Panc1 (cell line): ENCODE data around the gene IGSF21. TPM values are rescaled to one million over a fixed set of nuclear protein-coding genes. Genes with fewer than 3 reads are reported as not detected.

Experiments
- ATAC-seq: fragments of 200-7000 bp; cut with Tn5 transposase; 2 replicates; pipeline ENCODE4 v1.9.1; 2020; ENCODE audit warnings: mild to moderate bottlenecking, moderate library complexity
- BruUV-seq: library from RNA; stranded (reverse); fragments of 400-500 nt; replicated peaks from 2 replicates; lab custom pipeline; 2021; lab: Mats Ljungman, UMichigan
- CTCF ChIA-PET: fragments of 300-600 bp; sonication (Branson Sonifier 250); formaldehyde crosslinking; loops from one replicate; lab custom pipeline; 2022; ENCODE audit warnings: antibody characterized with exemption; lab: Charles Lee
- POLR2A ChIA-PET: fragments of 300-600 bp; sonication (Branson Sonifier 250); formaldehyde crosslinking; loops from one replicate; lab custom pipeline; 2022; ENCODE audit warnings: antibody characterized with exemption; lab: Charles Lee
- DNase-seq: peaks from one replicate; pipeline ENCODE4 v3.0.0-alpha.2; 2010; ENCODE audit warnings: low read depth, low spot score
- H3K27ac ChIP-seq: 2 replicates; pipeline ENCODE4 v1.5.1; 2011; ENCODE audit warnings: mild to moderate bottlenecking, low read length, inconsistent platforms
- H3K27me3 ChIP-seq: fragments of 200-500 bp; sonication (Bioruptor generic); 2 replicates; pipeline ENCODE4 v1.6.0; 2014; ENCODE audit warnings: low read length, inconsistent platforms; ENCODE audit not compliant: control insufficient read depth, insufficient read depth
- H3K36me3 ChIP-seq: fragments of 200-500 bp; sonication (Bioruptor generic); 2 replicates; pipeline ENCODE4 v1.5.1; 2014; ENCODE audit warnings: inconsistent platforms, mild to moderate bottlenecking, low read length, moderate library complexity; ENCODE audit not compliant: control insufficient read depth, insufficient read depth
- H3K4me1 ChIP-seq: 2 replicates; pipeline ENCODE4 v1.5.1; 2011; ENCODE audit warnings: inconsistent platforms, mild to moderate bottlenecking, low read length, moderate library complexity; ENCODE audit not compliant: control insufficient read depth, insufficient read depth
- H3K4me3 ChIP-seq, 2 experiments: 2 replicates each; pipeline ENCODE4 v1.5.1; 2011 to 2012; ENCODE audit warnings: low read depth in 2 of 2, low read length in 2 of 2, mild to moderate bottlenecking in 2 of 2, inconsistent platforms in 1 of 2, moderate library complexity in 1 of 2
- H3K9me3 ChIP-seq: fragments of 200-500 bp; sonication (Bioruptor generic); 2 replicates; pipeline ENCODE4 v1.5.1; 2014; ENCODE audit warnings: low read depth, mild to moderate bottlenecking, inconsistent platforms, low read length, moderate library complexity; ENCODE audit not compliant: control insufficient read depth, insufficient read depth
- POLR2AphosphoS5 ChIP-seq: IDR thresholded peaks from 2 replicates; pipeline ENCODE4 v1.6.1; 2012; ENCODE audit warnings: mild to moderate bottlenecking, low read depth, low read length, moderate library complexity
- SIN3A ChIP-seq: IDR thresholded peaks from 2 replicates; pipeline ENCODE4 v1.6.1; 2012; ENCODE audit warnings: low read depth, mild to moderate bottlenecking, low read length, moderate library complexity, borderline replicate concordance; ENCODE audit not compliant: insufficient read depth
- TCF7L2 ChIP-seq: IDR thresholded peaks from 2 replicates; pipeline ENCODE4 v1.6.1; 2011; ENCODE audit warnings: mild to moderate bottlenecking, low read depth, low read length, inconsistent platforms
- in situ Hi-C: cut with HindIII; loops from 2 replicates; pipeline ENCODE4 v1.10.0; 2016; ENCODE audit warnings: low sequenced_read_pairs, low pct_unique_long_range_greater_than_20kb
- intact Hi-C: fragments of 100-400 bp; cut with micrococcal nuclease; formaldehyde crosslinking; loops from one replicate; pipeline ENCODE4 v1.10.0; 2022; ENCODE audit not compliant: unreplicated experiment
- total RNA-seq: library from RNA; stranded (reverse); gene quantifications from one replicate; pipeline ENCODE4 v1.2.1, GENCODE V29; 2021; ENCODE audit not compliant: unreplicated experiment
- TF ChIP-seq, protein P1 (sequence below), 2 experiments: IDR thresholded peaks; 2 replicates each; pipeline ENCODE4 v1.6.1; 2011 to 2012; ENCODE audit warnings: low read depth in 2 of 2, control low read depth in 1 of 2, low read length in 1 of 2, mild to moderate bottlenecking in 1 of 2, moderate library complexity in 1 of 2; ENCODE audit not compliant: insufficient read depth in 1 of 2
- TF ChIP-seq, protein P2 (sequence below): fragments of 450-650 bp; IDR thresholded peaks from 2 replicates; pipeline ENCODE4 v1.5.1; 2017; ENCODE audit warnings: mild to moderate bottlenecking

Gene IGSF21
- total RNA-seq, 1 experiment from 2014 or later = not detected

DNA sequence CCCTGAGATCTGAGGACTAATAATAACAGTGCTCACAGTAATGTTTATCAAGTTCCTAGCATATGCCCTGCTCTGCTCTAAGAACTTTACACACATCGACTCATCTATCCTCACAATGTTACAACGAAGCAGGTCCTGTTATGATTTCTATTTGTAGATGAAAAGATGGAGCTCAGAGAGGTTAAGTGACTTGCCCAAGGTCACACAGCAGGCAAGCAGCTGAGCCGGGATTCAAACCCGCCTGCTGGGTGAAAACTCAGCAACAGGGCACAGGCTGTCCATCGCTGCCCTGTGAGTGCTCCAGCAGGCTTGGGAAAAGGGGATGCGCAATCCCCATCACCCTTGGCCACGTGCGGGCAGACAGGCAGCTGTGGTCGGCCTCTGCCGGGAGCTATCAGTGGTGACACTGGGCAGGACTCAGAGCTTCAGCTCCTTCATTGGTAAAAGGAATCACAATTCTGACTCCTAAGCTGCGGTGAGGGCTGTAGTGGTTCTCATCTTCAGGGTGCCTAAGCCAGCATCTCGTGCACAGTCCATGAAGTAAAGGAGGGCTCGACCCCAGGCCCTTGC, 199.8 kb downstream of the IGSF21 start:
- Histone ChIP-seq H3K27me3 (peaks cover 3% of the 10 kb centered on the region; the same call in 1 of the 2 replicates), H3K9me3 (no peaks in the 10 kb centered on the region), H3K36me3 (no peaks in the 10 kb centered on the region), H3K4me1 (no peaks in the 10 kb centered on the region), H3K4me3 (no peak overlapping the region), H3K27ac (no peak overlapping the region)
- DNase-seq (no peak), ATAC-seq (no peak)
- ChIA-PET CTCF (no interaction called here), POLR2A (no interaction called here)
- in situ Hi-C loops = no loop called here
- intact Hi-C loops = loop anchor here (10.0 kb wide), 1 partner anchor 267 kb away; no protein-coding TSS in a partner anchor
- BruUV-seq = no TSS peak
- TF ChIP-seq, protein P1, sequence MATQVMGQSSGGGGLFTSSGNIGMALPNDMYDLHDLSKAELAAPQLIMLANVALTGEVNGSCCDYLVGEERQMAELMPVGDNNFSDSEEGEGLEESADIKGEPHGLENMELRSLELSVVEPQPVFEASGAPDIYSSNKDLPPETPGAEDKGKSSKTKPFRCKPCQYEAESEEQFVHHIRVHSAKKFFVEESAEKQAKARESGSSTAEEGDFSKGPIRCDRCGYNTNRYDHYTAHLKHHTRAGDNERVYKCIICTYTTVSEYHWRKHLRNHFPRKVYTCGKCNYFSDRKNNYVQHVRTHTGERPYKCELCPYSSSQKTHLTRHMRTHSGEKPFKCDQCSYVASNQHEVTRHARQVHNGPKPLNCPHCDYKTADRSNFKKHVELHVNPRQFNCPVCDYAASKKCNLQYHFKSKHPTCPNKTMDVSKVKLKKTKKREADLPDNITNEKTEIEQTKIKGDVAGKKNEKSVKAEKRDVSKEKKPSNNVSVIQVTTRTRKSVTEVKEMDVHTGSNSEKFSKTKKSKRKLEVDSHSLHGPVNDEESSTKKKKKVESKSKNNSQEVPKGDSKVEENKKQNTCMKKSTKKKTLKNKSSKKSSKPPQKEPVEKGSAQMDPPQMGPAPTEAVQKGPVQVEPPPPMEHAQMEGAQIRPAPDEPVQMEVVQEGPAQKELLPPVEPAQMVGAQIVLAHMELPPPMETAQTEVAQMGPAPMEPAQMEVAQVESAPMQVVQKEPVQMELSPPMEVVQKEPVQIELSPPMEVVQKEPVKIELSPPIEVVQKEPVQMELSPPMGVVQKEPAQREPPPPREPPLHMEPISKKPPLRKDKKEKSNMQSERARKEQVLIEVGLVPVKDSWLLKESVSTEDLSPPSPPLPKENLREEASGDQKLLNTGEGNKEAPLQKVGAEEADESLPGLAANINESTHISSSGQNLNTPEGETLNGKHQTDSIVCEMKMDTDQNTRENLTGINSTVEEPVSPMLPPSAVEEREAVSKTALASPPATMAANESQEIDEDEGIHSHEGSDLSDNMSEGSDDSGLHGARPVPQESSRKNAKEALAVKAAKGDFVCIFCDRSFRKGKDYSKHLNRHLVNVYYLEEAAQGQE (IDR thresholded peaks at IDR 0.05; ENCODE audit: insufficient read depth in 1 of 2, low read depth in 2 of 2, low read length in 1 of 2) = no peak
- TF ChIP-seq POLR2AphosphoS5 (no peak), TCF7L2 (no peak), SIN3A (no peak)
- TF ChIP-seq, protein P2, sequence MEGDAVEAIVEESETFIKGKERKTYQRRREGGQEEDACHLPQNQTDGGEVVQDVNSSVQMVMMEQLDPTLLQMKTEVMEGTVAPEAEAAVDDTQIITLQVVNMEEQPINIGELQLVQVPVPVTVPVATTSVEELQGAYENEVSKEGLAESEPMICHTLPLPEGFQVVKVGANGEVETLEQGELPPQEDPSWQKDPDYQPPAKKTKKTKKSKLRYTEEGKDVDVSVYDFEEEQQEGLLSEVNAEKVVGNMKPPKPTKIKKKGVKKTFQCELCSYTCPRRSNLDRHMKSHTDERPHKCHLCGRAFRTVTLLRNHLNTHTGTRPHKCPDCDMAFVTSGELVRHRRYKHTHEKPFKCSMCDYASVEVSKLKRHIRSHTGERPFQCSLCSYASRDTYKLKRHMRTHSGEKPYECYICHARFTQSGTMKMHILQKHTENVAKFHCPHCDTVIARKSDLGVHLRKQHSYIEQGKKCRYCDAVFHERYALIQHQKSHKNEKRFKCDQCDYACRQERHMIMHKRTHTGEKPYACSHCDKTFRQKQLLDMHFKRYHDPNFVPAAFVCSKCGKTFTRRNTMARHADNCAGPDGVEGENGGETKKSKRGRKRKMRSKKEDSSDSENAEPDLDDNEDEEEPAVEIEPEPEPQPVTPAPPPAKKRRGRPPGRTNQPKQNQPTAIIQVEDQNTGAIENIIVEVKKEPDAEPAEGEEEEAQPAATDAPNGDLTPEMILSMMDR = no peak

DNA sequence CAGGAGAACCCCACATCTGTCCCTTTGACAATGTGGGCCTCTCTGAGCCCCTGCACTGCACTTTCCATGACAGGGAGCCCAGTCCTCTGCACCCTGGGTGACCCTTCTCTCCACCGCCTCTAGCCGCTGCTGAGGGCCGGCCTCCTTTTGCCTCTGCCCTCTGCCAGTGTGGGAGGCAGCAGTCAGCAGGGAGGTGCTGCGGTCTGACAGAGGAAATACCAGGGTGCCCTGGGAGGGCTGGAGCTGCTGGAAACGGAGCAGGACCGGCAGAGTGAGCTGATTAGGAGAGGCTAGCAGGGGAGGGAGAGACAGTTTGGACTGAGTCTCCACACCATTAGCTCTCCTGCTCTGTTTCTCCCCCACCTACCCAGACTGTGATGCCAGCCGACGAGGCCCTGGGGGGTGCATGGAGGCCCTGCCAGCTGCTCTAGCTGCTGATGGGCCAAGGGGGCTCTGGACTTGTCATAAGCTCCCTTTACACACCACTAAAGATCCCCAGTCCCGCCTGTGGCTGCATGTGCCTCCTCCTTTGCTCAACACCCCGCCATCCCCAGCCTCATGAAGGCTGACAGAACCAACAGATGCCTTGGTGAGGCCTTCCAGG, 202.1 kb downstream of the IGSF21 start:
- ChIA-PET CTCF (no interaction called here), POLR2A (no interaction called here)
- no peak overlapping the region for H3K4me3 ChIP-seq
- H3K27ac ChIP-seq = no peak overlapping the region
- no peaks in the 10 kb centered on the region for H3K4me1 ChIP-seq
- in situ Hi-C loops (no loop called here), intact Hi-C loops (loop anchor here (10.0 kb wide), 1 partner anchor 265 kb away; no protein-coding TSS in a partner anchor)
- no peaks in the 10 kb centered on the region for H3K9me3 ChIP-seq
- H3K27me3 ChIP-seq = peaks cover 3% of the 10 kb centered on the region; the same call in 1 of the 2 replicates
- no peak for ATAC-seq
- no peaks in the 10 kb centered on the region for H3K36me3 ChIP-seq
- DNase-seq = no peak
- no TSS peak for BruUV-seq
- no peak for TF ChIP-seq SIN3A
- no peak for TF ChIP-seq POLR2AphosphoS5
- TF ChIP-seq, protein P2 = no peak
- TF ChIP-seq TCF7L2 = no peak
- TF ChIP-seq, protein P1 (IDR thresholded peaks at IDR 0.05; ENCODE audit: insufficient read depth in 1 of 2, low read depth in 2 of 2, low read length in 1 of 2) = no peak
